LHCN-M2 (cell line): Measurements from ENCODE around the gene WIPI1. TPM values are rescaled to one million over a fixed set of nuclear protein-coding genes. Genes with fewer than 3 reads are reported as not detected.
"Not testable (repeated sequence)": the region's sequence is repeated elsewhere in the genome, so short reads cannot be mapped to it uniquely, and the experiment has no call there.

Source experiments
- DNase-seq: peaks from one replicate; pipeline ENCODE4 v3.0.0-alpha.2; 2012; ENCODE audit warnings: low read depth
- polyA plus RNA-seq: library from polyadenylated mRNA; unstranded; fragments of >200 nt; gene quantifications from one replicate; pipeline ENCODE4 v1.2.1, GENCODE V29; 2012; ENCODE audit warnings: missing spikeins
- total RNA-seq: library from RNA; depleted of rRNA; stranded (reverse); fragments of >200 nt; gene quantifications from 2 replicates; pipeline ENCODE4 v1.2.3, GENCODE V29; 2014; rRNA removed

Gene WIPI1
- total RNA-seq, result 30.8 and 37.7 TPM in 2 replicates
- polyA plus RNA-seq, result 51.7 TPM

GRCh38 chr17:68457168-68457538 is at the start of gene WIPI1:
Gene WIPI1 (minus strand): TSS chr17:68457496. CDS start chr17:68457421, 75 bp downstream.
- DNase-seq, result no peak

GRCh38 chr17:68505951-68506350 is 48.7 kb upstream of the WIPI1 start:
- DNase-seq, result no peak

GRCh38 chr17:68501074-68501473 is 43.8 kb upstream of the WIPI1 start:
- no peak for DNase-seq

GRCh38 chr17:68499587-68499986 is 42.3 kb upstream of the WIPI1 start:
- no peak for DNase-seq

GRCh38 chr17:68498479-68499326 is 41.4 kb upstream of the WIPI1 start:
- DNase-seq, result no peak

- DNase-seq, result no peak
Measured at GRCh38 chr17:68497885-68498319, 40.6 kb upstream of the WIPI1 start.

- no peak for DNase-seq
Measured at GRCh38 chr17:68495081-68495480, 37.8 kb upstream of the WIPI1 start.

GRCh38 chr17:68492394-68493054 is 35.2 kb upstream of the WIPI1 start:
- not testable (repeated sequence) for DNase-seq

- no peak for DNase-seq
Measured at GRCh38 chr17:68491381-68492231, 34.3 kb upstream of the WIPI1 start.

GRCh38 chr17:68489919-68490318 is 32.6 kb upstream of the WIPI1 start:
- DNase-seq, result no peak

GRCh38 chr17:68484458-68484857 is 27.2 kb upstream of the WIPI1 start:
- DNase-seq, result no peak

GRCh38 chr17:68482576-68483041 is 25.3 kb upstream of the WIPI1 start:
- DNase-seq, result no peak

GRCh38 chr17:68480885-68481284 is 23.6 kb upstream of the WIPI1 start:
- no peak for DNase-seq

GRCh38 chr17:68470961-68471360 is 13.7 kb upstream of the WIPI1 start:
- DNase-seq, result no peak

- DNase-seq, result peak; percentile 45
Measured at GRCh38 chr17:68468788-68469187, 11.5 kb upstream of the WIPI1 start.

- peak; percentile 35 for DNase-seq
Measured at GRCh38 chr17:68468334-68468733, 11.0 kb upstream of the WIPI1 start.

- DNase-seq, result no peak
Measured at GRCh38 chr17:68463211-68464019, 6.1 kb upstream of the WIPI1 start.

GRCh38 chr17:68462381-68463210 is 5.3 kb upstream of the WIPI1 start:
- peak; percentile 78 for DNase-seq

GRCh38 chr17:68461589-68461988 is 4.3 kb upstream of the WIPI1 start:
- DNase-seq, result peak; percentile 19

- DNase-seq, result no peak
Measured at GRCh38 chr17:68461122-68461539, 3.8 kb upstream of the WIPI1 start.
